HFF-Myc (cell line): Measurements from ENCODE around the gene GRIK1.

ENCODE experiments used
- DNase-seq: peaks from one replicate; pipeline ENCODE4 v3.0.0-alpha.2; 2011; ENCODE audit warnings: low read depth; ENCODE audit errors: extremely low read depth
- H3K4me3 ChIP-seq: replicated peaks from 2 replicates; pipeline ENCODE4 v1.5.1; 2011; ENCODE audit warnings: low read depth, mild to moderate bottlenecking, control low read depth, low read length
- CTCF ChIP-seq: IDR thresholded peaks from 2 replicates; pipeline ENCODE4 v1.5.1; 2012; ENCODE audit warnings: mild to moderate bottlenecking, low read depth, low read length, control low read depth; ENCODE audit errors: missing control alignments

The GRIK1 gene

GRCh38 chr21:29583424-29583924, 356.3 kb downstream of the GRIK1 start:
- TF ChIP-seq CTCF, result no peak
- DNase-seq, result no peak
- H3K4me3 ChIP-seq, result no peak overlapping the region

DNA sequence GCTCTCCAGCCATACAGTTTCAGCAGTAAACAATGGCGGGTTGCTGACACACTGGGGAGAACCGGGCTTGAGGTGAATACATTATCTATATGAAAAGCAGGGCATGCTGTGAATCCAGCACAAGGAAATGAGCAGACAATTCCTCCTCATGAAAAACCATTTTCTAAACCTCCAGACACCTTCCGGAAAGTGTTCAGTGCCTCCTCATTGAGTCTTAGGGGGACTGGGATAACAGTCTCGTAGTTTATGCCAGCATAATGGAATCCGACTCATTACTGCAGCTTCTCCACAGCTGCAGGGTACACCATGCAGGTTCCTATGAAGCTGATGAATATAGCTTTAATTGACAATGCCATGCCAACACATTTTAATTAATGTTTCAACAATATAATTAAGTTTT, 356.9 kb downstream of the GRIK1 start:
- no peak for DNase-seq
- TF ChIP-seq CTCF, result no peak
- no peak overlapping the region for H3K4me3 ChIP-seq

- no peak for DNase-seq
- H3K4me3 ChIP-seq, result no peak overlapping the region
- TF ChIP-seq CTCF, result no peak
Observed at GRCh38 chr21:29581393-29581792, 358.4 kb downstream of the GRIK1 start.

DNA sequence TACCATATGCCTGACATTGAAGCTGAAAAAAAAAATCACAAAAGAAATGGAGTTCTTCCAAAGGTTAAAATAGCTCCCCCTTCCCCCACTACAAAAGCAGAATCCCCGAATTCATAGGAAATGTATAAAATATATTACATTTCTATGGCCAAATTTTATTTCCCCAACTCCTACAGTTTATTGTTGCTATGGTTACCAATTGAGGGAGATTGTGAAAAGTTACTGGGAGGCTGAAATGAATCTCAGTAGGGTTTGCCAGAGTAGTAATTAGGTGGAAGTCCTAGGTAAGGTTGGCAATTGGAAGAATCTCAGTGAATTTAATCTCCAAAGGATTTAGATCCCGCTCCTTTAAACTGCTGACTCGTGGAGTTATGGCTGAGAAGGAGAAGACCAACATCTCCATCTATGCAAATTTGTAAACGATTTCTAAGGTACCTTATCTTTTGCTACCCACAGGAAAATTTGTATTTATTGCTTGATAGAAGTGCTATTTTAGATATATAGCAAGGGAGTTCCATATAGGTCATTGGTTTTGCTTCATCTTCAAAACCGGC, 359.0 kb downstream of the GRIK1 start:
- no peak overlapping the region for H3K4me3 ChIP-seq
- TF ChIP-seq CTCF, result no peak
- no peak for DNase-seq

GRCh38 chr21:29578306-29578705, 361.5 kb downstream of the GRIK1 start:
- DNase-seq, result no peak
- no peak overlapping the region for H3K4me3 ChIP-seq

DNA sequence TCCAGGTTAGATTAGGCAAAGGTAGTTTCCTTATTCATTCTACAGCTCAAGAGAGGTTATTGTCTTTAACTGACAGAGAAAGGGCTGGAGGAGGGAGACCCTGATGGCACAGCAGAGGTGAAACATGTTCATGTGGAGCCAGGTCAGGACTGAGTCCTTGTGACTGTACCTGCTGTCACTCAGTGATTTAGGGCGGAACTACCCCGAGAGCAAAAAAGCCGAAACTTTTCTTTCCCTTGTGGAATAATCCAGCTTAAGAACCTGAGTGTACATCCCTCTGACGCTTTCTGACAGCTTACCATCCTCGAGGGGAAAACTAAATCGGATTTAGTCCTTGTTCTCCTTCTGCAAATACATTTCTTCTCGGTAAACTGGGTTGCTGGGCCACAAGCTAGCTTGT, 367.8 kb downstream of the GRIK1 start:
- DNase-seq, result no peak
- H3K4me3 ChIP-seq, result no peak overlapping the region
- TF ChIP-seq CTCF, result no peak

More at GRCh38 chr21:29578306-29578705, 361.5 kb downstream of the GRIK1 start:
- no peak for TF ChIP-seq CTCF

GRCh38 chr21:29568020-29568697, 371.6 kb downstream of the GRIK1 start:
- no peak for TF ChIP-seq CTCF
- no peak overlapping the region for H3K4me3 ChIP-seq
- no peak for DNase-seq
